OCI-M2 (cell line): Measurements from ENCODE around the gene CHST11.

ENCODE experiments used
- DNase-seq: peaks from one replicate; lab custom pipeline; 2025; ENCODE audit not compliant: unreplicated experiment; lab: John Stamatoyannopoulos, UW

CHST11 gene

GRCh38 chr12:104578453-104578852 lies 121.7 kb downstream of the CHST11 start:
- DNase-seq: no peak

GRCh38 chr12:104579718-104580495 lies 123.2 kb downstream of the CHST11 start:
- DNase-seq: no peak

DNA sequence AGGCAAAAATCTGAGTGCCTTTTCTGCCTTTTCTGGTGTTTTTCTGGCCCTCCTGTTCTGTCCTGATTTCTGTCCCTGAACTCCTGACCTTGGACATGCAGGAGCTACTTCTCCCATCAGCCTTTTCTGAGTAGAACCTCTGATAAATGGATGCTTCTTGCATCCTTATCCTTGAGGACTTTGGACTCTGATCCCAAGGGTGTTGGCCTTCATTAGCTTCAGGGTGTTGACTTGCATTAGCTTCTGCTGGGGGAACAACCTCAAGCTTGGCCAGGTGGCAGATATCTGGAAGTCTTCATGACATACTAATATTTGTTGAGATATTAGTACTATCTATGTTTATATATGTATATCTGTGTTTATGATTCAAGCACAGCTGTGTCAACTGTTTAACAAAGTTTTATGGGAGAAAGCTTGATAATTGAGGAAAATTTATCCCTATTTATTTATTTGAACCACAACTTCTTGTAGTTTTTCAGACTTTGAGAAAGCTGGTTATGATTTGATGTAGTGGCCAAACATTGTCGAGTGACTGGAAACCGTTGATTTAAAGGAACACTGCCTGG lies 124.3 kb downstream of the CHST11 start:
- DNase-seq: no peak

GRCh38 chr12:104582739-104583138 lies 126.0 kb downstream of the CHST11 start:
- no peak for DNase-seq

GRCh38 chr12:104583301-104583700 lies 126.6 kb downstream of the CHST11 start:
- no peak for DNase-seq

DNA sequence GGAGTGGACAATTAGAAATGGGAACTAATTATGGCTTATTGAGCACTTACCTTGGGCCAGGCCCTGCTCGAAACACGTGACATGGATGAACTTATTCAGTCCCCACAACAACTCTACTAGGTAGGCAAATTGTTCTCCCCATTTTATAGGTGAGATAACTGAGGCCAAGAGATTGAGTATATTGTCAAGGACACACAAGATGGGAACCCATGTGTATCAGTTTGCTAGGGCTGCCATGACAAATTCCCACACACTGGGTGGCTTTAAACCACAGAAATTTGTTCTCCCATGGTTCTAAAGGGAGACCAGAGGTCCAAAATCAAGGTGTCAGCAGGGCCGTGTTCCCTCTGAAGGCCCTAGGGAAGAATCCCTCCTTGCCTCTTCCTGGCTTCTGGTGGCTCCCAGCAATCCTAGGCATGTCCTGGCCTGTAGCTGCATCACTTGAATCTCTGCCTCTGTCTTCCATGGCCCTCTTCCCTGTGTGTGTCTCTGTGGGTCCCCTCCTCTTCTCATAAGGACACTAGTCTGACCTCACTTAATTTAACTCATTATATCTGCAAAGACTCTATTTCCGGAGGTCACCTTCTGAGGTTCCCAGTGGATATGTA lies 128.8 kb downstream of the CHST11 start:
- DNase-seq: no peak

GRCh38 chr12:104586351-104586919 lies 129.7 kb downstream of the CHST11 start:
- no peak for DNase-seq

DNA sequence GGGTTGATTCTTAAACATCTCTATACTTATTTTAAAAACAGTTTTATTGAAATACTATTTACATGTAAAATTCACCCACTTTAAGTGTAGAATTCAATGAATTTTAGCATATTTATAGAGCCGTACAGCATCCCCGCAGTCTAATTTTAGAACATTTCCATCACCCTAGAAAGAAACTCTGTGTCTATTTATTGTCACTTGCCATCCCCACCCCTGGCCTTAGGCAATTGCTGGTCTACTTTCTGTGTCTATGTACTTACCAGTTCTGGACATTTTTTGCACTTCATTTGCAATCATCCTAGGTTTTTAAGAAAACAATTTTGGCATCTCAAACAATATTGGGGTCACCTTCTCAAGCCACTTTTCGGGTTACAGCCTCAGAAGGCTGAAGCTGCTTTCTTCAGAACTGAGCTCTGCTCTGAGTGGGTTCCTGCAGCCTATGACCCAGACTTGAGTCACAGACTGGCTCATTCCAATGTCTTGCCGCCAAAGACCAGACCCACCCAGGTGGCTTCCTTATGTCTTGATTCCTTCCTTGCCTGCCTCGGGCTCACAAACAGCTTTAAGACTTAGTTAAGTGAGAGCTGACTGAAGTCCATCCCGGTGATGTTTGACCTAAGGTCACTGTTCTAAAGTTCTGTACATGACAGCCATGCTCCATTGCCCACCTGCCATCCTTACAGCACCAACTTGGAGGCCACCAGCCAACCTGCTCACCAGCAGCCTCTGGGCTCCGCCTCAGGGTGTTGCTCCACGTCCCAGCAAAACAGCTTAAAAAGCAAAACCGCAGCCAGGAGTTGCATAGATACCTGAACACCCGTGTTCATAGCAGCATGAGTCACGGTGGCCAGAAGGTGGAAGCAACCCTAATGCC lies 131.5 kb downstream of the CHST11 start:
- DNase-seq: no peak

- DNase-seq: no peak
Measured at GRCh38 chr12:104588921-104589590, 132.3 kb downstream of the CHST11 start.

- DNase-seq: no peak
Measured at GRCh38 chr12:104590022-104590421, 133.3 kb downstream of the CHST11 start.

- DNase-seq: no peak
Measured at GRCh38 chr12:104591257-104591885, 134.6 kb downstream of the CHST11 start.

DNA sequence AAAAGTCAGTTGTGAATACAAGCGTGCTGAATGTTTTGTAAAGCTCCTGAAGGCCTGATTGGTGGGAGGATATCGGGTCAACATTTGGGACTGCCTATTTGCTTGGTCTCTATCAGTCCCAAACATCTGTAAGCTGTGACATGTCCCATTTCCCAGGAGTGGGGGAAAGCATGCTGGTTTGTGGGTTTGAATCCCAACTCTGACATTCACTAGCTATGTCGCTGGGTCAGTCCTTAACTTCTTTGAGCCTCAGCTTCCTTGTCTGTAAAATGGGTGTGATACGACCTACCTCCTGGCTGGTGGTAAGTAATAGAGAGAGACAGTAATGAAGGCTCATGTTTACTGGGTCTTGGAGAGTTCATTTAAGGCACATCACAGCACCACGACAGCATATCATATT lies 136.7 kb downstream of the CHST11 start:
- DNase-seq: no peak

DNA sequence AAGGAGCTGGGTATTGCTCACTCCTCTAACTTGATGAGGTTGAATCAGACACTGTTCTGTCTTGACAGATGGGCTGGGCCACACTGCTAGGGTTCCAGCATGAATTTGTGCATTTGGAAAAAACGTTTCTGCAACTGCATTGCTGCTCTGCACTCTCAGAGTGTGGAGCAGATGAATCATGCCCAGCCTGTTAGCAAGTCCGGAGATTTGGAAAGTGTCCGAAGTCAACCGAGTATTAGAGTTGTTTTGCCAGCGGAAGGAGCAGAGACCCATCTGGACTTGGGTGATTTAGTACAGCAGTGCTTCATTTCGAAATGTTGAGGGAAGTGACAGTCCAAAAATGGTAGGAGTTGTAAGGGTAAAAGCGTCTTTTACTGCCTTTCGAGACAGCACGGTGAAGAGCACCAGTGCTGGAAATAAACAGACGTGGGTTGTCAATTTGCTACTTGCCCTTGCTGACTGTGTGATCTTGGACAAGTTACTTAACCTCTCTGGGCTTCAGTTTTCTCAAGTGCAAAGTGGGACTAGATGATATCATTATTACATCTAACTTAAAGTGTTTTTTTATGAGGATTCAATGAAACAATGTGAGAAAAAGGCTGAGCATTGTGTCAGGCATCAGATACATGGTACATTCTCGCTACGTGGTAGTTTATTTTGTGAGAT lies 139.5 kb downstream of the CHST11 start:
- DNase-seq: no peak

DNA sequence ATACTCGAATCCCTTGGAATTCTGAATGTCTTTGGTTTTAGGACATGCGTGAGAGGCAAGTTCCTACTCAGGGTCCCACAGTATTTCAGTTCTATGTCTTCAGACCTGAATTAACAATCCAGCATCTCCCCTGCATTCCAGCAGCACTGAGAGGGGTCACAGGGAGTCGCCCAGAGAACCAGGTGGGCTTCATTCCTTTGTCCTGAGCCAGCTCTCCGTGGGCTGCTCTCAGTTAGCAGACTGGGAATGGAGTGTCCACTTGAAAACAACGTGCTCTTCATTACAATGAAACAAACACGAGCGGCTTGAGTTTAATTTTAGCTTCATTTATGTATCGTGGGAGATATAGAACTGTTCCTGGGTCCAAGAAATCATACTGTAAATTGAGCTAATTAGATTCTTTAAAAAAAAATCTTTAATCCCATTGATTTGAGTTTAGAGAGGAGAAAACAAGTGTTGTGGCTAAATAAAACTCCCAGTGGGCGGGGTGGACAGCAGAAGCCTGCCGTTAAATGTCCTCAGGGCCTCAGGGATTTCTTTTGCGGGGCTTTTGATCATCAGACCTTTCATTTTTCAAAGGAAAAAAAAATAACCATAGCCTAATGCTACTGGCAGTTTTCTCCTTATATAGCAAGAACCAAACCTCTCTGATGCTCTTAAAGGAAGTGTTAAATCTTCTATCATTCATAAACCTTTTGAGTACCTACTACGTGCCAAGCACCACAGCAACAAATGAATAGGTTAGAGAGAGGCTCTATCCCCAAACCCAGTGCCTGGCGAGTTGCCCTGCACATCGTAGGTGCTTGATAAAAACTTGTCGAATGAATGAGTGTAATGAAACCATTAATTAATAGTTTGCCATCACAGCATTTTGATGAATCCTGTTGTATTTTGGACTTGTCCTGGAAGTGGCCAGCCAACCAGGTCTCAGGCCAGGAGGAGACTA lies 140.4 kb downstream of the CHST11 start:
- no peak for DNase-seq

DNA sequence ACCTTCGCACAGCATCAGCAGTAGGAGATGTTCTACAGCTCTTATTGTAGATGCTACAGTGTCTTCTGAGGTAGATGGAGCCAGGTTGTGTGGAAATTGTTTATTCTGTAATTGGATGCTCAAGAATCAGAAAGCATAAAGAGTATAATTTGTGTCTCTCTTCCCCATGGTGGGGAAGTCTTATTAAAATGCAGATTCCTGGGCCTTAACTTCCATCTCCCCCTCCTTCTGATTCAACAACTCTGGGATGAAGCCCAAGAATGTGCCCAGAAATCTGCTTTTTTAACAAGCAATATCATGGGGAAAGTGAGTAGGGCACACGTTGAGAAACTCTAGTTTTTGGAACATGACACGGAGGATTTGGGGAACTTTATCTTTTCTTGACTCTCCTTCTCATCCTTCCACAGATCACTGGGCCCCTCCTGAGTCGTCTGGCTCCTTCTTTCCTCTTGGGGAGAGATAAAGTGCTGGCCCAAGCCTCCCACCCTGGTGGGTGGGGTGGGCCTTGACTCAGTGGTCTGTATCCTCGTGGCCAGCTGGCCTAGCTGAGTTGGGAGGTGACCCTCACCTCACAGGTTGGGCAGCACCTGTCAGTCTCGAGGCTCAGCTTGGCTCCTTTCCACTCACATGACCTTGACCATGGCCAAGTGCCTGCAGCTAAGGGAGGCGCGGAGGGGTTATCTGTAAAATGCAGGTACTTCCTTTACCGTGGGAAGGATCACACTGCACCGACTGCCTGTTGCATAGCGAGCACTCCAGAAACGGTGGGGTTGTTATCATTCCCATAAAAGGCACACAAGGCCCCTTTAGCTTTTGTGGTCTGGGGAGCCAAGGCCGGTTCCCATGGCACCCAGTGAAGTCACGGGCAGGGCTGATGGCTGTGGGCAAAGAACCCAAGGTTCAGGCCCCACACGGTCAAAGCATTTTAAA lies 141.9 kb downstream of the CHST11 start:
- DNase-seq: peak; percentile 69

DNA sequence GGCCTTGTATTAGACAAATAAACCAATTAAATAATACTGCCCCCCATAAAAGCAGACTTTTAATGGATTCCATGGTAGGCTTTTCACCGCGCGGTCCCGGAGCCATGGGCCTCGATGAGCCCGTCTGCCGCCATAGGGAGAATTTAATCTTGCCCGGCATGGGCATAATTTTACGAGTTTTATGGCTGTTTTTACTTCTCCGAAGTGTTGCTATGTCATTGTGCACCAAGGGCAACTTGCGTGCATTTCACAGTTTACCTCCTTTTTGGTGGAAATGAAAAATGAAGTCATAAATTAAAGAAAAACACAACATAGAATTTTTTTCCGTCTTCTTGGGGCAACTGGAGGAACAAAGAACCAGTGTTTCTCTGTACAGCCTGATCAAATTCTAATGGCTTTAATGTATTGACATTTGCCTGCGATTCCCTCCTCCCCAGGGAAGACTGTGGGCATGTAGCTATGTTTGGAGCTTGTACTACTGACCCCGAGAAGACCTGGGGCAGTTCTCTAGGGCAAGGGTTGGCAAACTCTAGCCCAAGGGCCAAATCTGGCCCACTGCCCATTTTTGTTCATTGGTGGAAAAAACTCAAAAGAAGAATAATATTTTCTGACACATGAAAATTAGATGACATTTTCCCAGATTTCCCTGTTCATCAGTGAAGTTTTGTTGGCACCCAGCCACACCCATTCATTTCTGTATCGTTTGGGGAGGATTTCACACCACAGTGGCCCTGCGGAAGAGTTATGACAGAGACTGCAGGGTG lies 142.7 kb downstream of the CHST11 start:
- no peak for DNase-seq
